Suppressor macrophage (primary cell): ENCODE data around the gene PRAMEF27.
"Not testable (repeated sequence)": the region's sequence is repeated elsewhere in the genome, so short reads cannot be mapped to it uniquely, and the experiment has no call there.

Source experiments
- DNase-seq, 4 experiments: peaks; one replicate each; pipeline ENCODE4 v3.0.0-alpha.2; 2020 to 2022
- total RNA-seq, 17 experiments: gene quantifications; one replicate each; lab custom pipeline; 2026; ENCODE audit warnings: mixed read lengths in 6 of 17, inconsistent platforms in 3 of 17; lab: John Stamatoyannopoulos, UW

PRAMEF27 gene
- total RNA-seq: 0 to 0.33 (median 0) reads per million in 17 experiments

- DNase-seq: not testable (repeated sequence)
These were observed at the start of gene PRAMEF27 for GRCh38 chr1:13056475-13056874. Gene PRAMEF27, minus strand, starts transcription at chr1:13056575. Its CDS starts 2,916 bp downstream, at chr1:13053659.

GRCh38 chr1:13070474-13070873 lies 14.1 kb upstream of the PRAMEF27 start, which contains the start of gene PRAMEF25:
Gene PRAMEF25, plus strand, starts transcription at chr1:13070774. Its CDS starts 2,920 bp downstream, at chr1:13073694.
- not testable (repeated sequence) for DNase-seq

GRCh38 chr1:13019846-13020245 lies 36.5 kb downstream of the PRAMEF27 start:
- not testable (repeated sequence) for DNase-seq

- not testable (repeated sequence) for DNase-seq
These were observed 44.4 kb downstream of the PRAMEF27 start for GRCh38 chr1:13011932-13012331.

- not testable (repeated sequence) for DNase-seq
These were observed 47.0 kb downstream of the PRAMEF27 start for GRCh38 chr1:13009348-13009747.

GRCh38 chr1:13005732-13006131 lies 50.6 kb downstream of the PRAMEF27 start:
- not testable (repeated sequence) for DNase-seq
